HepG2 (cell line): ENCODE data around the gene WDR47. TPM values are rescaled to one million over a fixed set of nuclear protein-coding genes. Genes with fewer than 3 reads are reported as not detected.

Source experiments
- AGO1 ChIP-seq: fragments of 200-400 bp; formaldehyde crosslinking; IDR thresholded peaks from 2 replicates; pipeline ENCODE4 v1.6.1; 2017; ENCODE audit warnings: mild to moderate bottlenecking, low read depth, low read length, moderate library complexity; ENCODE audit not compliant: poor library complexity, severe bottlenecking
- BCL6 ChIP-seq: IDR thresholded peaks from 2 replicates; pipeline ENCODE4 v1.6.1; 2016; ENCODE audit warnings: missing genetic modification reagents, missing compliant biosample characterization
- CEBPB ChIP-seq: IDR thresholded peaks from 2 replicates; pipeline ENCODE4 v1.6.1; 2011; ENCODE audit warnings: low read depth, low read length, improper control_type of control experiment, borderline replicate concordance
- EHMT2 ChIP-seq: fragments of 200-600 bp; sonication (generic); IDR thresholded peaks from 2 replicates; pipeline ENCODE4 v1.7.0; 2017; ENCODE audit warnings: antibody characterized with exemption, low read depth, low read length, borderline replicate concordance
- FOXK1 ChIP-seq: sonication (generic); formaldehyde crosslinking; IDR thresholded peaks from 2 replicates; pipeline ENCODE4 v1.4.0; 2020; ENCODE audit warnings: low read depth, missing genetic modification reagents, borderline replicate concordance
- FOXP1 ChIP-seq, 2 experiments: fragments of 450-650 bp in 1 of 2; IDR thresholded peaks; 2 replicates each; pipeline ENCODE4 v1.6.1; 2017 to 2018; ENCODE audit warnings: antibody characterized with exemption in 1 of 2
- HES4 ChIP-seq: sonication (generic); formaldehyde crosslinking; IDR thresholded peaks from 2 replicates; pipeline ENCODE4 v1.9.0; 2021; ENCODE audit warnings: mild to moderate bottlenecking, missing genetic modification reagents, borderline replicate concordance
- HNRNPLL ChIP-seq: fragments of 200-400 bp; formaldehyde crosslinking; IDR thresholded peaks from 2 replicates; pipeline ENCODE4 v1.6.1; 2017; ENCODE audit warnings: mild to moderate bottlenecking, low read depth, low read length; ENCODE audit not compliant: poor library complexity, severe bottlenecking
- HOXA3 ChIP-seq: sonication (generic); formaldehyde crosslinking; IDR thresholded peaks from 2 replicates; pipeline ENCODE4 v1.5.0; 2020; ENCODE audit warnings: missing genetic modification reagents
- PLRG1 ChIP-seq: fragments of 450-650 bp; conservative IDR thresholded peaks from 2 replicates; pipeline ENCODE4 v1.6.1; 2016
- RELA ChIP-seq: sonication (generic); formaldehyde crosslinking; IDR thresholded peaks from 2 replicates; pipeline ENCODE4 v1.4.0; 2020; ENCODE audit warnings: missing genetic modification reagents
- RFX1 ChIP-seq: fragments of 450-650 bp; IDR thresholded peaks from 2 replicates; pipeline ENCODE4 v1.6.1; 2017
- TEAD3 ChIP-seq: optimal IDR thresholded peaks from 2 replicates; pipeline ENCODE3; 2016; ENCODE audit warnings: borderline replicate concordance
- ZNF138 ChIP-seq: sonication (generic); formaldehyde crosslinking; IDR thresholded peaks from 2 replicates; pipeline ENCODE4 v1.5.0; 2020; ENCODE audit warnings: mild to moderate bottlenecking, low read depth, missing genetic modification reagents
- ZNF30 ChIP-seq: sonication (generic); formaldehyde crosslinking; IDR thresholded peaks from 2 replicates; pipeline ENCODE4 v1.5.0; 2020; ENCODE audit warnings: mild to moderate bottlenecking, missing genetic modification reagents
- ZNF501 ChIP-seq: sonication (generic); formaldehyde crosslinking; IDR thresholded peaks from 2 replicates; pipeline ENCODE4 v1.5.1; 2020; ENCODE audit warnings: mild to moderate bottlenecking, moderate library complexity, missing genetic modification reagents
- ZNF598 ChIP-seq: sonication (generic); formaldehyde crosslinking; IDR thresholded peaks from 2 replicates; pipeline ENCODE4 v1.5.1; 2020; ENCODE audit warnings: mild to moderate bottlenecking, missing genetic modification reagents, borderline replicate concordance
- ZNF761 ChIP-seq: sonication (generic); formaldehyde crosslinking; conservative IDR thresholded peaks from 2 replicates; pipeline ENCODE4 v1.4.0; 2020; ENCODE audit warnings: mild to moderate bottlenecking, missing genetic modification reagents
- polyA plus RNA-seq, 8 experiments: library from polyadenylated mRNA; depleted of rRNA in 3 of 8; stranded (reverse) in 7 of 8; unstranded in 1 of 8; fragments of >200 nt; fragmentation: Illumina TruSeq in 4 of 8; extraction: Trizol in 4 of 8; gene quantifications; 2 replicates each; pipeline versions ENCODE4 v1.2.1 to v1.2.3, GENCODE V29; 2011 to 2016; ENCODE audit warnings: low read depth in 4 of 8, missing spikeins in 1 of 8, mixed read lengths in 1 of 8; ENCODE audit not compliant: insufficient read depth in 1 of 8
- total RNA-seq, 5 experiments: library from RNA; depleted of rRNA; stranded (reverse); fragments of >200 nt; fragmentation: Illumina TruSeq; extraction: Trizol; gene quantifications; 2 replicates each; pipeline ENCODE4 v1.2.3, GENCODE V29; 2016; ENCODE audit warnings: low read depth in 1 of 5
- TF ChIP-seq, protein P1 (sequence below): sonication (generic); formaldehyde crosslinking; IDR thresholded peaks from 2 replicates; pipeline ENCODE4 v1.4.0; 2020; ENCODE audit warnings: mild to moderate bottlenecking, missing genetic modification reagents
- TF ChIP-seq, protein P2 (sequence below): sonication (generic); formaldehyde crosslinking; IDR thresholded peaks from 2 replicates; pipeline ENCODE4 v1.9.0; 2022; ENCODE audit warnings: low read depth, missing genetic modification reagents
- TF ChIP-seq, protein P3 (sequence below): sonication (generic); formaldehyde crosslinking; conservative IDR thresholded peaks from 2 replicates; pipeline ENCODE4 v1.8.0; 2022; ENCODE audit warnings: mild to moderate bottlenecking, moderate library complexity, missing genetic modification reagents
- TF ChIP-seq, protein P4 (sequence below): IDR thresholded peaks from 2 replicates; pipeline ENCODE4 v1.6.1; 2016; ENCODE audit warnings: missing genetic modification reagents, missing compliant biosample characterization
- TF ChIP-seq, protein P5 (sequence below): sonication (generic); formaldehyde crosslinking; IDR thresholded peaks from 2 replicates; pipeline ENCODE4 v1.8.0; 2022; ENCODE audit warnings: missing genetic modification reagents, low read depth, mild to moderate bottlenecking, borderline replicate concordance

The WDR47 gene
- total and polyA plus RNA-seq, 2 of the 13 experiments (the other 11 are each of a cell fraction or from before 2014, with no cell fraction given): 4.3 to 5.9 TPM

DNA sequence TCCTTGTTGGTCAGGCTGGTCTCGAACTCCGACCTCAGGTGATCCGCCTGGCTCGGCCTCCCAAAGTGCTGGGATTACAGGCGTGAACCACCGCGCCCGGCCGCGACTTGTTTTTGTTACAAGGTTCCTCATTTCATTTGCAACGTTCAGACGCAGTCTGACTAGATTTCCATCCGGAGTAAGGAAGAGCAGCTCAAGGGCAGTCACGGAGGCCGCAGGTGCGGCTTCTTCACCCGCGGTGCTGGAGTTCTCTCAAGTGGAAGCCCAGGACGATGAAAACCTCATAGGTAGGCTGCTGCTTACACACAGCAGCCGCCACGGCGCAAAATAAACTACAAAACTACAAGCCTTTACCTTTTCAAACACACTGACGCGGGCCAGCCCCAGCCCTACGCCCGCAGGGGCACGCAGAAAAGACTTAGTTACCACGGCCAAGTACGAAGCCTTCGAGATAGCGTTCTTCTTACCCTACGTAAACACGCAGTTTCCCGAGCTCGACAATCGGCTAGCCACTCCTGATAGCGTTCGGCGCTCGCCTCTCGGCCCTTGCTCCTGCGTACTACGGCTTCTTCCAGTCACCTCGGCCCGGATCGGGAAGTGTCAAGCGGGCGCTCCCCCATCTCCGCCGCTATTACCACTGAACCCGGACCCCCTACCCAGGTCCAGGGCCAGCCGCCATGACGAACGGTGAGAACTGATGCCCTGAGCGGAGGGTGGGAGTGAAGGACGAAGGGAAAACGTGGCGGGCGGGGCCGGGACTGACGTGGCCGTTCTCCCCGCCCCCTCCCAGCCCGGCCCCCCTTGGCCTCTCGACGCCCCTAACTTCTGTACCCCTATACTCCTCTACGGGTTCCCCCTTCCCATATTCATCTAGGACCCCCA lies 48.5 kb upstream of the WDR47 start, which contains the start of gene TMEM167B (continued):
- TF ChIP-seq, protein P1, sequence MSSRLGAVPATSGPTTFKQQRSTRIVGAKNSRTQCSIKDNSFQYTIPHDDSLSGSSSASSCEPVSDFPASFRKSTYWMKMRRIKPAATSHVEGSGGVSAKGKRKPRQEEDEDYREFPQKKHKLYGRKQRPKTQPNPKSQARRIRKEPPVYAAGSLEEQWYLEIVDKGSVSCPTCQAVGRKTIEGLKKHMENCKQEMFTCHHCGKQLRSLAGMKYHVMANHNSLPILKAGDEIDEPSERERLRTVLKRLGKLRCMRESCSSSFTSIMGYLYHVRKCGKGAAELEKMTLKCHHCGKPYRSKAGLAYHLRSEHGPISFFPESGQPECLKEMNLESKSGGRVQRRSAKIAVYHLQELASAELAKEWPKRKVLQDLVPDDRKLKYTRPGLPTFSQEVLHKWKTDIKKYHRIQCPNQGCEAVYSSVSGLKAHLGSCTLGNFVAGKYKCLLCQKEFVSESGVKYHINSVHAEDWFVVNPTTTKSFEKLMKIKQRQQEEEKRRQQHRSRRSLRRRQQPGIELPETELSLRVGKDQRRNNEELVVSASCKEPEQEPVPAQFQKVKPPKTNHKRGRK (CRISPR knock-in tag): no peak
- TF ChIP-seq RFX1 (no peak), HOXA3 (peak; percentile 94), ZNF598 (0 out of 2 replicates have a peak, but pooled peaks have one; percentile 22), BCL6 (CRISPR knock-in tag) (peak; percentile 44; the same call in 1 of the 2 replicates), FOXK1 (CRISPR knock-in tag) (peak; percentile 99), ZNF30 (no peak), HNRNPLL (peak; percentile 93), AGO1 (no peak), CEBPB (no peak), FOXP1 (IDR thresholded peaks at IDR 0.05) (peak; percentile 81), FOXP1 (CRISPR knock-in tag; IDR thresholded peaks at IDR 0.05) (peak; percentile 78), EHMT2 (no peak), TEAD3 (CRISPR knock-in tag) (peak; percentile 71), HES4 (CRISPR knock-in tag) (peak; percentile 52; the same call in 1 of the 2 replicates), ZNF138 (CRISPR knock-in tag) (0 out of 2 replicates have a peak, but pooled peaks have one; percentile 92), PLRG1 (no peak), RELA (CRISPR knock-in tag) (no peak), ZNF761 (peak; percentile 72; the same call in 1 of the 2 replicates), ZNF501 (CRISPR knock-in tag) (peak; percentile 94)
- TF ChIP-seq, protein P2, sequence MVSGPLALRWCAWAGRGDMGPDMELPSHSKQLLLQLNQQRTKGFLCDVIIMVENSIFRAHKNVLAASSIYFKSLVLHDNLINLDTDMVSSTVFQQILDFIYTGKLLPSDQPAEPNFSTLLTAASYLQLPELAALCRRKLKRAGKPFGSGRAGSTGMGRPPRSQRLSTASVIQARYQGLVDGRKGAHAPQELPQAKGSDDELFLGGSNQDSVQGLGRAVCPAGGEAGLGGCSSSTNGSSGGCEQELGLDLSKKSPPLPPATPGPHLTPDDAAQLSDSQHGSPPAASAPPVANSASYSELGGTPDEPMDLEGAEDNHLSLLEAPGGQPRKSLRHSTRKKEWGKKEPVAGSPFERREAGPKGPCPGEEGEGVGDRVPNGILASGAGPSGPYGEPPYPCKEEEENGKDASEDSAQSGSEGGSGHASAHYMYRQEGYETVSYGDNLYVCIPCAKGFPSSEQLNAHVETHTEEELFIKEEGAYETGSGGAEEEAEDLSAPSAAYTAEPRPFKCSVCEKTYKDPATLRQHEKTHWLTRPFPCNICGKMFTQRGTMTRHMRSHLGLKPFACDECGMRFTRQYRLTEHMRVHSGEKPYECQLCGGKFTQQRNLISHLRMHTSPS (CRISPR knock-in tag): no peak
- TF ChIP-seq, protein P3, sequence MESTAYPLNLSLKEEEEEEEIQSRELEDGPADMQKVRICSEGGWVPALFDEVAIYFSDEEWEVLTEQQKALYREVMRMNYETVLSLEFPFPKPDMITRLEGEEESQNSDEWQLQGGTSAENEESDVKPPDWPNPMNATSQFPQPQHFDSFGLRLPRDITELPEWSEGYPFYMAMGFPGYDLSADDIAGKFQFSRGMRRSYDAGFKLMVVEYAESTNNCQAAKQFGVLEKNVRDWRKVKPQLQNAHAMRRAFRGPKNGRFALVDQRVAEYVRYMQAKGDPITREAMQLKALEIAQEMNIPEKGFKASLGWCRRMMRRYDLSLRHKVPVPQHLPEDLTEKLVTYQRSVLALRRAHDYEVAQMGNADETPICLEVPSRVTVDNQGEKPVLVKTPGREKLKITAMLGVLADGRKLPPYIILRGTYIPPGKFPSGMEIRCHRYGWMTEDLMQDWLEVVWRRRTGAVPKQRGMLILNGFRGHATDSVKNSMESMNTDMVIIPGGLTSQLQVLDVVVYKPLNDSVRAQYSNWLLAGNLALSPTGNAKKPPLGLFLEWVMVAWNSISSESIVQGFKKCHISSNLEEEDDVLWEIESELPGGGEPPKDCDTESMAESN: peak; percentile 91
- TF ChIP-seq, protein P4, sequence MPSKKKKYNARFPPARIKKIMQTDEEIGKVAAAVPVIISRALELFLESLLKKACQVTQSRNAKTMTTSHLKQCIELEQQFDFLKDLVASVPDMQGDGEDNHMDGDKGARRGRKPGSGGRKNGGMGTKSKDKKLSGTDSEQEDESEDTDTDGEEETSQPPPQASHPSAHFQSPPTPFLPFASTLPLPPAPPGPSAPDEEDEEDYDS (CRISPR knock-in tag): peak; percentile 51; the same call in 1 of the 2 replicates
- TF ChIP-seq, protein P5, sequence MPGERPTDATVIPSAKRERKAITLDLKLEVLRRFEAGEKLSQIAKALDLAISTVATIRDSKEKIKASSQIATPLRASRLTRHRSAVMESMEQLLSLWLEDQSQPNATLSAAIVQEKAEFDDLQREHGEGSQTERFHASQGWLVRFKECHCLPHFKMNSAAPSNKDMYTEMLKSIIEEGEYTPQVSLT (CRISPR knock-in tag): no peak
